GM04504 (cell line): ENCODE measurements around the gene MYRIP.
"Not testable (repeated sequence)": the region's sequence is repeated elsewhere in the genome, so short reads cannot be mapped to it uniquely, and the experiment has no call there.

Experiments
- DNase-seq: peaks from one replicate; pipeline ENCODE4 v3.0.0-alpha.2; 2012; ENCODE audit warnings: low read depth

Gene MYRIP

DNA sequence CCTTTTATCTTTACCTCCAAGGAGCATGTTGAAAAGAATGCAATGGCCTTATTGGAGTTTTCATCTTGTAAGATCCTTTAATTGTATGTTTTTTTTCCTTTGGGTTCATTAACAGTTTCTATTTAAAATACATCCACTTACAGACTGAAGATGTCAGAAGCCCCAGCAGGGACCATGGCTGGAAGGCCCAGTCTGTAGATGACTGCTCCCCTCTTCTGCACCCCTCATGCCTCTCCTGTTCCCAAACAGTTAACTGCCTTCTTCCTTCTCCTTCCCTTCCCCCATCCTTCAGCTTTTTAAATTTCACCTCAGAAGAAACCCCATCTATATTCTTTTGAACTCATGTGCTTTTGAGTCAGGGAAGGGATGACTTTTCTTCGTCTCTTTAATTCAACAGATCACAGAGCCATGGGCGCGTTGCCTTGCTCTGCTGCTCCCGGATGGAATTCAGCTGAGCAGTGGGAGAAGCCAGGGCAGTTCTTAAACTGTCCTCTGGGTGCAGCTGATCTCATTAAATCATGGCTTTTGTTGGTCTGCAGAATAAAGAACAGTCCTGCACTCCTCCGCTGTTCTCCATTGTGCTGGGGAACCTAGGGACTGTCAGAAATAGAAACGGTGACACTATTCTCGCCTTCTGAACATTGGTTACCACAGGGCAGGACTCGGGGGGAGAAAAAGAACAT is 428.6 kb downstream of the MYRIP start:
- DNase-seq = no peak

GRCh38 chr3:40240921-40241320 is 431.5 kb downstream of the MYRIP start:
- no peak for DNase-seq

DNA sequence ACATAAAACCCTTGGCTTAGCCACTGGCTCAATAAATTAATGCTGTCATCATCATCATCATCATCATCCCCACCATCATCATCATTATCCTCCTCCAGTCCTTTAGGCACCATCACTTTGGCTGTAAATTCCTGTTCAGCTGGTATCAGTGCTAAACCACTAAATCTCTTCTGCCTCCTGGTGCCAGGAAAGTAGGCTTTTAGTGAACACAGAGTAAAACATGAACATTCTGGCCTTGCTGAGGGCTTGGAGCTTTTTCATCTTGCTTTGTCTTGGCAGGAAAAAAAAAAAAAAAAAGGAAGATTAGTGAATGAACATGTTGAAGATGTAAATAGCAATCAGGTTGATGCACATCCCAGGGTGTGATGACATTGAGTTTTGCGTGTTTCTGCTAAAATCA is 432.8 kb downstream of the MYRIP start:
- DNase-seq = no peak

- DNase-seq = no peak
These were observed 433.2 kb downstream of the MYRIP start for GRCh38 chr3:40242638-40243037.

DNA sequence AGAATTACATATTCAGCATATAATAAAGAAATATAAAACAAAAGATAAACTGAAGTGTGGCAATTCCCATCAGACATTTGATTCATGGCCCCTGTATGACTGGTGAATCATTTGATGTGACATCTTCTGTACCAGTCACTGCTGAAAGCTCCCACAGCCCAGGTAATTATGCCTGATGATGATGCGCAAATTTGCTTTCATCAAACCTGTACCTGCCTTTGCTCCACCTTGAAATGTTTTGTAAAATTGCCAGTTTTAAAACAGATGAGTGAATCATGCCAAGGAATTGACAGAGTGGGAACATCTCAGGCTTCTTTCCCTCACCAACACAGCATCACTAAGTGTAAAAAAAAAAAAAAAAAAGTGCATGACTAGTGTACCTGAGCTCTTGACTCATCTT is 433.6 kb downstream of the MYRIP start:
- DNase-seq = no peak

DNA sequence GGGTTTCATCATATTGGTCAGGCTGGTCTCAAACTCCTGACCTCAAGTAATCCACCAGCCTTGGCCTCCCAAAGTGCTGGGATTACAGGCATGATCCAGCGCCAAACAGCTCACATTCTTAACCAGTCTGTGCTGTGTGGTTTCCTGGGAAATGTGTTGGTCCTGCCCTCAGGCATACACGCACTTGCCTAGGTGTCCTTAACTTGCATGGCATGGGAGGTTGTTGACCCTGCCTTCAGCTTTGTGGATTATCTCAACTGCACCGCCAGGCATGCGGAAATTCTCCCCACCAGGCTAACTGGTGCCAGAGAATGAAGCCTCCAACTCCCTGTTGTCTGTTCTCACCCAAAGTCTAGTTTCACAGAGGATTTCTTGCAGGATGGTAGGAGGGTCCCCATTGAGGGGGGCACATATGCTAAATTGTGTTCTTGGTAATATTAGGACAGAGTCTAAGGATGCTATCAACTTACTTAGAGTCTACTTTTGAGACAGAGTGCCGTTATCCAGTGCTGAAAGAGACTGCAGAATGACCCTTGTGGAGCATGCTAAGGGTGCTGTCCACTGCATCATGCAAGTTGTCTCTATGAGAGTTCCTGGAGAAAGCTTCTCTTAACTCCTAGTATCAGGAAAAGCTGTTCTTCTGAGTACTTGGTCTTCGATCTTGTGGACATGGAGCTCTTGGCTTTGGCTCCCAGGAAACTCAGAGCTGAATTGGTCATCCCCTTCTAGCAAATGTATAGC is 438.5 kb downstream of the MYRIP start:
- DNase-seq = no peak

GRCh38 chr3:40248591-40248990 is 439.2 kb downstream of the MYRIP start:
- DNase-seq = no peak

- no peak for DNase-seq
These were observed 439.8 kb downstream of the MYRIP start for GRCh38 chr3:40249168-40249567.

GRCh38 chr3:40254491-40254890 is 445.1 kb downstream of the MYRIP start:
- DNase-seq = no peak

- no peak for DNase-seq
These were observed 445.5 kb downstream of the MYRIP start for GRCh38 chr3:40254891-40255290.

- DNase-seq = no peak
These were observed 446.1 kb downstream of the MYRIP start for GRCh38 chr3:40255532-40255931.

- DNase-seq = no peak
These were observed 448.7 kb downstream of the MYRIP start for GRCh38 chr3:40258064-40258463.

- no peak for DNase-seq
These were observed 449.1 kb downstream of the MYRIP start for GRCh38 chr3:40258555-40258954.

GRCh38 chr3:40262331-40262730 is 452.9 kb downstream of the MYRIP start:
- DNase-seq = no peak

GRCh38 chr3:40264451-40264850 is 455.0 kb downstream of the MYRIP start:
- no peak for DNase-seq

DNA sequence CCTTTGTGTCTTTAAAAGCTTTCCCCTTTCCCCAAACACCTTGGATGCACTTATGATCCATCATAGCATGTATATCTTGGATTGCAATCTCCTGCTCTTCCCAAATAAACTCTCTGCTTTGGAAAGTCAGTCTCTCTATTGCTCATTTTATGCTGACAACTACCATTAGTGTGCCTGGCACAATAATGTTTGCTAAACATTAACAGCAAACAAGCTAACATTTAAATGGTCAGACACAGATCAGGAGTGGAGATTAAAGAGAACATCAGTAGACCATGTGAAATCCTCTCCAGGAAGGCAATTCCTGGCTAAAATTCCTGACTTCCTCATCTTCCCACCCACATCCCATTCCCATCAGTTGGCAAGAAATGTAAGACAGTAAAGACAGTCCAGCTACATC is 455.8 kb downstream of the MYRIP start:
- no peak for DNase-seq

- DNase-seq = peak; percentile 15
These were observed 458.7 kb downstream of the MYRIP start for GRCh38 chr3:40267937-40268724.

DNA sequence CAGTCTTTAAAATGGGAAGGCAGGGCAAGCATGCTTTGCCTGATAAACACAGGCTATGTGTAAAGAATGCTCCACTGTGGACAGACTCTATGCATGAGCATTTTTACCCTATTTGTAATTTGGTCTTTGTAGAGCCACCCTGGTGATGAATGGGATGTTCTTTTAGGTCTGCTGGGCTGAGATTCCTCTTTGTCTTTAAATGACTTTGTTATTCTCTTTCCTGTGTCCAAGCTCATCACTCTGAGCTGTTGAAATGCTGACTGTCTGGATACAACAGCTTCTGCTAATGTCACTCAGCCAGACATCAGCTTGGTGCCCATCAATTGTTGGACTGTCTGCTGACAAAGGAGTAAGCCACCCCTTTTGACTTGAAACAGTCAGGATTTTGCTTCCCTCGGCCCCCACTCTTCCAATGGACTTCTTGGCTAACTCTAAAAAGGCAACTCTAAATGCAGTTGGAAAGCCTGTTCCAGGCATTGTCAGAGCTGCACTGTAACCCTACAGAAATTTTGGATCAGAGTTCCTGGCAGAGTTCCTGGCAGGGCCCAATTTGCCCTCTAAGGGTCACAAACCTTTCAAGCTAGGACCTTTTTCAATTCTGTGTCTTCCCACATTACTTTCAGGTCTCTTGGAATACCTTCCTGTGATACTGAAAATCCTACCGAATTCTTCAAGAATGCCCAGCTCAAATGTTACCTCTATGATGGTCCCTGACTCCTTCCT is 459.6 kb downstream of the MYRIP start:
- DNase-seq = no peak

DNA sequence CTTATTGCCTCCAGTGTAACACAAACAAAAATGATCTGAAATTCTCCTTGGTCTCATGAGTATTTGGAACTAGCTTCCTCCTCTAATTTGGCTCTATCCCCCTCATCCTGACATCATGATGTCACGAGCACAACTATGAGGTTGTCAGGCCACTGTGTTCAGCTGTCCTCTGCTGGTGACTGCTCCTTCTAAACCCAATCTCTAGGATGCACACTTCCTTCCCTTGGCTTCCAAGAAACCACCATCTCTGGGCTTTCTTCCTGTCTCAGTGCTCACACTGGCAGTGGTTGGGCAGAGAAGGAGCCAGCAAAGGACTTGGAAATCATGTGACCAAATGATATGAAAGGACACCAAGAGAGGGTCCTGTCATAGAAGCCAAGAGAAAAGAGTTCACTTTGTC is 469.4 kb downstream of the MYRIP start:
- no peak for DNase-seq

DNA sequence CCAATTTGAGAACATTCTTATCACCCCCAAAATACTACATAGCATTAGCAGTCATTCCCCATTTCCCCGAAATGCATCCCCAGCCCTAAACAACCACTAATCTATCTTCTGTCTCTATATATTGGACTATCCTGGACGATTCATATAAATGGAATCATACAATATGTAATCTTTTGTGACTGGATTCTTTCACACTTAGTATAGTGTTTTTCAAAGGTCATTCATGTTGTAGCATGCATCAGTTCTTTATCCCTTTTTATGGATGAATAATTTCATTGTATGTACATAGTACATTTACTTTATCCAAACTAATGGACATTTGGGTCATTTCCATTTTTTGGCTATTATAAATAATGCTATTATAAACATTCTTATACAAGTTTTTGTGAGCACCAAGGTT is 472.6 kb downstream of the MYRIP start:
- no peak for DNase-seq

- not testable (repeated sequence) for DNase-seq
These were observed 473.6 kb downstream of the MYRIP start for GRCh38 chr3:40283057-40283456.

GRCh38 chr3:40287248-40287647 is 477.8 kb downstream of the MYRIP start:
- DNase-seq = no peak
